GM21825 (cell line): ENCODE data around the gene SCGB1A1.
"Not testable (repeated sequence)": the region's sequence is repeated elsewhere in the genome, so short reads cannot be mapped to it uniquely, and the experiment has no call there.

ENCODE experiments used
- ATAC-seq: cut with Tn5 transposase; IDR thresholded peaks from one replicate; pipeline ENCODE4 v1.9.1; 2021; ENCODE audit warnings: mild to moderate bottlenecking, moderate library complexity; ENCODE audit not compliant: unreplicated experiment

SCGB1A1 gene, protein sequence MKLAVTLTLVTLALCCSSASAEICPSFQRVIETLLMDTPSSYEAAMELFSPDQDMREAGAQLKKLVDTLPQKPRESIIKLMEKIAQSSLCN

GRCh38 chr11:62418733-62419132 is at the start of gene SCGB1A1:
Gene SCGB1A1 (plus strand): TSS chr11:62419033. CDS start chr11:62419096, 63 bp downstream.
- ATAC-seq, result no peak

GRCh38 chr11:62370743-62371440 is 47.9 kb upstream of the SCGB1A1 start:
- ATAC-seq, result no peak

DNA sequence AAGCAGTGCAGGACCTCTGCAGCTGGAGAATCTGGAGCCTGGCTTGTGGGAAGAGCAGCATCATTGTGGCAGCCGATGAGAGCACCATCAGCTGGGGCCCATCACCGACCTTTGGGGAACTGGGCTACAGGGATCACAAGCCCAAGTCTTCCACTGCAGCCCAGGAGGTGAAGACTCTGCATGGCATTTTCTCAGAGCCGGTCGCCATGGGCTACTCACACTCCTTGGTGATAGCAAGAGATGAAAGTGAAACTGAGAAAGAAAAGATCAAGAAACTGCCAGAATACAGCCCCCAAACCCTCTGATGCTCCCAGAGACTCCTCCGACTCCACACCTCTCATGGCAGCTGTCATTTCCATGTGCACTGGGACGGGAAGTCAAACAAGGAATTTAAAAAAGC is 46.0 kb upstream of the SCGB1A1 start:
- ATAC-seq, result no peak

GRCh38 chr11:62373464-62374119 is 45.2 kb upstream of the SCGB1A1 start:
- no peak for ATAC-seq

DNA sequence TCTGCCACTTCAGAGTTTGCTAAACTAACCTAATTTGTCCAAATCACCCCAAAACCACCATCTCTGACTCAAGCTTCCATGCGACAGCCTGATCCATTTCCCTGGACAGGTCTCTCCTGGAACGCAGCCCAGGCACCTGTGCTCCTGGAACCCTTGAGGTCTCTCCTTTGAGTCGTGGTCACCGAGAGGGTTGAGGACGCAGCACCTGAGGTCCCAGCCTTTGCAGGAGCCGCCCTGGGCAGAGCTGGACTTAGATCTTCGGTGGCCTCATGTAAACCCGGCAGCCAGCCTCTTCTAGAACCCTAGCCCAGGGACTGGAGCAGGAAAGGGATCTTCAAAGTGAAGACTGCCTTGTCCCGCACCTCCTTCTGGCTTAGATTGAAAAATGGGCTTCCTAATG is 44.0 kb upstream of the SCGB1A1 start:
- no peak for ATAC-seq

GRCh38 chr11:62378459-62379063 is 40.3 kb upstream of the SCGB1A1 start:
- not testable (repeated sequence) for ATAC-seq

- ATAC-seq, result not testable (repeated sequence)
Observed at GRCh38 chr11:62379586-62379985, 39.2 kb upstream of the SCGB1A1 start.

GRCh38 chr11:62380821-62381245 is 38.0 kb upstream of the SCGB1A1 start:
- not testable (repeated sequence) for ATAC-seq

GRCh38 chr11:62383822-62384221 is 35.0 kb upstream of the SCGB1A1 start:
- no peak for ATAC-seq

- not testable (repeated sequence) for ATAC-seq
Observed at GRCh38 chr11:62386083-62386482, 32.8 kb upstream of the SCGB1A1 start.

GRCh38 chr11:62387381-62387780 is 31.5 kb upstream of the SCGB1A1 start:
- ATAC-seq, result no peak

- ATAC-seq, result no peak
Observed at GRCh38 chr11:62388999-62389398, 29.8 kb upstream of the SCGB1A1 start.

DNA sequence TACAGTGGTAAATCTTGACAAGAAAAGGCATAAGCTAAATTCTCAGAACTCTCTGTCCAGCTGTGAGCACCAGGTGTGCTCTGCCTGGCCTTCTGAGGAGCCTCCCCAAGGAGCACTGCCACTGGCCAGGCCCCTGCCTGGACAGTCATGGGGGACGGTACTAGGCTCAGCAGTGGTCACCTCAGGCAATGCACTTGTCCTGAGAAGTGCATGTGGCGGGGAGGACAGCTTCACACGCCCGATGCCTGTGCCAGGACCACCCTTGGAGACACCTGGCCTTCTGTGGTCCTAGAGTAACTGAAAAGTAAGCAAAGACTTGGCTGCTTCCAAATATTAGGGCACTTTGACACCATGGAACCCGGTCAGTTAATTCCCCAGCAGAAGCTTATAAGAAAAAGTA is 28.6 kb upstream of the SCGB1A1 start:
- no peak for ATAC-seq

GRCh38 chr11:62390722-62391121 is 28.1 kb upstream of the SCGB1A1 start:
- ATAC-seq, result no peak

- no peak for ATAC-seq
Observed at GRCh38 chr11:62391642-62392425, 27.0 kb upstream of the SCGB1A1 start.

DNA sequence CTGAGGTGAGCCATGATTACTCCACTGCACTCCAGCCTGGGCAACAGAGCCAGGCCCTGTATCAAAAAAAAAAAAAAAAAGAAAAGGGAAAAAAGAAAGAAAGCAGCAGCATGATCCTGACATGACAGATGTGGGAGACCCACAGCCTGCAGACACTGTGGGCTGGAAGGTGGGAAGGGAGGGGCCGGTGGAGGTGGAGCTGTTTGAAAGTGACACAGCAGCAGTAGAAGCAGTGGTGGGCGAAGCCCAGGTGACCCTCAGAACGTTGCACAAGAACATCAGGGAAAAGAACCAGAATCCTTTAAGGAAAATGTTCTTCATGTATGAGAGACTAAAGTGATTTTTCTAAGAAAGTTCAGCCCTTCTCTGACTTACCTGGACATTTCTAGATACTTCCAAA is 26.3 kb upstream of the SCGB1A1 start:
- ATAC-seq, result no peak

GRCh38 chr11:62393061-62393611 is 25.7 kb upstream of the SCGB1A1 start:
- no peak for ATAC-seq

DNA sequence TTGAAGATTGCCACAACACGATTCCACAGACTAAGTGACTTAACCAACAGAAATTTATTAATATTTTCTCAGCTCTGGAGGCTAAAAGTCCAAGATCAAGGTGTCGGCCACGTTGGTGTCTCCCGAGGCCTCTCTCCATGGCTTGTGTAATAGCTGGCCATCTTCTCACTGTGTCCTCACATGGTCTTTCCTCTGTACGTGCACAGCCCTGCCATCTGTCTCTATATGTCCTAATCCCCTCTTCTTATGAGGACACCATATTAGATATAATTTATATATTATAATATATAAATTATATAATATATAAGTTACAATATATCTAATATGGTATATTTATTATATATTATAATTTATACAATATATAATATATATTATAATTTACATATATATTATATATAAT is 25.1 kb upstream of the SCGB1A1 start:
- ATAC-seq, result no peak

GRCh38 chr11:62394825-62395538 is 23.9 kb upstream of the SCGB1A1 start:
- ATAC-seq, result no peak

DNA sequence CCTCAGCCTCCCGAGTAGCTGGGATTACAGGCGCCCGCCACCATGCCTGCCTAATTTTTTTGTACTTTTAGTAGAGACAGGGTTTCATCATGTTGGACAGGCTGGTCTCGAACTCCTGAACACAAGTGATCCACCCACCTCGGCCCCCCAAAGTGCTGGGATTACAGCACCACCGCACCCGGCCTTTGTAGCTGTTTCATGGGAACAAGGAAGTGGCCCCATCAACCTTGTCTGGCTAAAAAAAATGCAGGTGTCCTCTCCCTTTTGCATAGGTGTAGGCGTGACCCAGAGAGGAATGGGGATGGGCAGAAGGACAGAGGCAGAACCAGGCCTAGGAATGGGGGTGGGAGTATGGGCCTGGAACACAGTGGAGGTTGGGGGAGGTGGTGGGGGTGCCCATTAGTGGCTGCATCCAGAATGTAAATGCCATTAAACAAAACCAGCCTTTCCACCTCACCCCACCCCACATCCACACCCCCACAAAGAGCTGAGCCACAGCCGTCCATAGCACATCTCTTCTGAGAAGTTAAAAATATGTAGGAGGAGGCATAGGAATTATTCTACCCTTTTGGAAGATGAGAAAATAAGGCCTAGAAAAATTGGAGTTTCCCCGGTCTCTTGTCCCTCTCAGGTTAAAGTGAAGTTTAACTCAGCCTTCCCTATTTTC is 22.8 kb upstream of the SCGB1A1 start:
- ATAC-seq, result no peak
